Muscle of leg (tissue), 11 donors: ENCODE results near the gene IGF1R. TPM values are rescaled to one million over a fixed set of nuclear protein-coding genes. Genes with fewer than 3 reads are reported as not detected.

ENCODE experiments used
- DNase-seq: peaks from one replicate; pipeline ENCODE4 v3.0.0; 2013
- H3K27ac ChIP-seq: one replicate; pipeline ENCODE4 v1.5.1; 2013; ENCODE audit warnings: mild to moderate bottlenecking, low read length, control low read depth
- H3K27me3 ChIP-seq: one replicate; pipeline ENCODE4 v1.6.1; 2013; ENCODE audit warnings: low read length; ENCODE audit not compliant: control insufficient read depth, insufficient read depth
- H3K36me3 ChIP-seq: one replicate; pipeline ENCODE4 v1.6.1; 2013; ENCODE audit warnings: low read length; ENCODE audit not compliant: control insufficient read depth, insufficient read depth
- H3K4me1 ChIP-seq: one replicate; pipeline ENCODE4 v1.6.1; 2013; ENCODE audit warnings: low read length; ENCODE audit not compliant: control insufficient read depth, insufficient read depth
- H3K4me3 ChIP-seq: one replicate; pipeline ENCODE4 v1.5.1; 2013; ENCODE audit warnings: low read length, control low read depth
- H3K9me3 ChIP-seq: replicated peaks from 2 replicates; pipeline ENCODE4 v1.6.1; 2013; ENCODE audit warnings: low read depth, low read length; ENCODE audit not compliant: control insufficient read depth
- WGBS: methylation state at CpG from one replicate; pipeline ENCODE4 v1.1.5; 2013; ENCODE audit warnings: missing lambda C conversion rate; ENCODE audit not compliant: insufficient coverage; 5-methylcytosine and 5-hydroxymethylcytosine counted together
- polyA plus RNA-seq, 8 donors: library from polyadenylated mRNA; unstranded; fragments of 120-200 nt; gene quantifications; one replicate each; pipeline versions ENCODE4 v1.2.1 to v1.2.3, GENCODE V29; 2013; ENCODE audit warnings: inconsistent platforms in 1 of 8, low replicate concordance in 1 of 8; ENCODE audit not compliant: insufficient read length in 8 of 8, insufficient read depth in 1 of 8
- total RNA-seq: library from RNA; stranded (reverse); fragments of 120-200 nt; gene quantifications from one replicate; pipeline ENCODE4 v1.2.4, GENCODE V29; 2013

The IGF1R gene
- total and polyA plus RNA-seq, 9 donors = 13.0 to 19.7 (median 18.3) TPM

DNA sequence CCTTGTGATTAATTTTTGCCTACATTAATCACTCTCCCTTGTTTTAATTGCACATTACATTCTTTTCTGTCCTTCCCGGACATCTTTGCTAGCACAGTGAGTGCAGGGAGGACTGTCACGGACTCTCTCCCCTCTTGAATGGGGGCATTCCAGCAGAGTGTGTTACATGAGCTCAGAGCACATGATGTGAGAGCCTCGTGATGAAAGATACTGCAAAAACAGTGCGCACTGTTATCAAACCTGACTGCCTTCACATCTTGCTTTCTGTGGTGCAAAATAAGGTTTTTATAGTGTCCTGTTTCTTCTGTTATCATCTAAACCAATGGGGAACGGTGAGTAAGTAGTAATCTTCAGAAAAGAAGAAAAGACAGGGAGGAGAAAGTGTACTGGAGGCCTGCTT, 191.7 kb downstream of the IGF1R start:
- Histone ChIP-seq H3K4me1 (peaks cover 12% of the 10 kb centered on the region), H3K27ac (no peak overlapping the region), H3K27me3 (no peaks in the 10 kb centered on the region), H3K36me3 (no peaks in the 10 kb centered on the region), H3K4me3 (no peak overlapping the region), H3K9me3 (no peaks in the 10 kb centered on the region)
- WGBS = no CpG with 5 or more reads among the region's 5 CpGs
- no peak for DNase-seq

DNA sequence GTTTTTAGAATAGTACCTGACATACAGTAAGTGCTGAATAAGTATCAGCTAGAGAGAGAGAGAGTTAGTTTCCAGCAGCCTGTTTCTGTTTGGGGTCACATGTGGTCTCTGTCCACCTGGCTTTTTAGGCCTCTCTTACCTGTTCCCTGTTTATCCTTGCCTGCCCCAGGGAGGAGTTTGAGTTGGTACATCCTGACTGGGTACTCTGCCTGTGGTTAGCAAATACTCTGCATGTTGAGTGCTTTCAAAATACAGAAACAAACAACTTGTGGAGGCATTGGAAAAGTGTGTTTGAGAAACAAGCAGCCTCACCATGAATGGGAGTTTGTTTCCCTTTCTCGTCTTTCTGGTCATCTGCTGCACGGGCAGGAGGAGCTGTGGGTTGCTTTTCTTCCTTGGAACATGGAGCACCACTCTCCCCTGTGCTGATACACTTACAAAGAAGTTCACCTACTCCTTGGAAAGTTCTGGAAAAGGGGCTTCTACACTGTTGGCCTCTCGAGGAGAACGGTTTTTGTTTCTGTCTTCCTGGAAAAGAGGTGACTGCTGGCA, 193.2 kb downstream of the IGF1R start:
- no peaks in the 10 kb centered on the region for H3K36me3 ChIP-seq
- DNase-seq = no peak
- no peaks in the 10 kb centered on the region for H3K9me3 ChIP-seq
- H3K4me1 ChIP-seq = peaks cover 12% of the 10 kb centered on the region
- 46% methylated on average over 2 of the region's 4 CpGs for WGBS
- H3K27me3 ChIP-seq = no peaks in the 10 kb centered on the region
- no peak overlapping the region for H3K4me3 ChIP-seq
- H3K27ac ChIP-seq = no peak overlapping the region

- H3K9me3 ChIP-seq = no peaks in the 10 kb centered on the region
- peaks cover 12% of the 10 kb centered on the region for H3K4me1 ChIP-seq
- no peak for DNase-seq
- no peak overlapping the region for H3K27ac ChIP-seq
- WGBS = 61% methylated on average over 4 of the region's 6 CpGs
- H3K4me3 ChIP-seq = no peak overlapping the region
- no peaks in the 10 kb centered on the region for H3K27me3 ChIP-seq
- H3K36me3 ChIP-seq = no peaks in the 10 kb centered on the region
Observed at GRCh38 chr15:98842192-98842972, 194.0 kb downstream of the IGF1R start.

- no peak for DNase-seq
- H3K9me3 ChIP-seq = no peaks in the 10 kb centered on the region
- no peak overlapping the region for H3K4me3 ChIP-seq
- WGBS = no CpG with 5 or more reads among the region's 4 CpGs
- H3K36me3 ChIP-seq = no peaks in the 10 kb centered on the region
- no peaks in the 10 kb centered on the region for H3K27me3 ChIP-seq
- H3K27ac ChIP-seq = no peak overlapping the region
- peaks cover 12% of the 10 kb centered on the region for H3K4me1 ChIP-seq
Observed at GRCh38 chr15:98842973-98843285, 194.6 kb downstream of the IGF1R start.

DNA sequence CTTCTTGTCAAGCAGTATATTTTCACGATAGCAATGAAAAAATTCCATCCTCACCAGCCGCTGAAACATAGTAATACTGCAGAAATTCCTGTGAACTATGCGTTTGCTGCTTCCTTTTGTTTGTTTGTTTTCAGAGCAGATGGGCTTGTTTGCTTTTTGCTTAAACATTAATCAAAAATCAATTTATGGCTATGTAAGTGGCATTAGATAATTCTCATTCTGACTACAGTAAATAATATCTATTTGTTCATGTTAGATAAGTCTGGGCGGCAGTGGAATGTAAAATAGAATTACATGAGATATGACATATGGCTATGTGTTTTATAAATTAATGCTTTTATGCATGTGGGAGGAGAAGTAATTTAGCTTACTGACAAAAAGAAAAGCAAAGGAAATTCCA, 195.5 kb downstream of the IGF1R start:
- H3K27ac ChIP-seq = no peak overlapping the region
- peaks cover 6% of the 10 kb centered on the region for H3K4me1 ChIP-seq

GRCh38 chr15:98844261-98844660, 195.9 kb downstream of the IGF1R start:
- no peak overlapping the region for H3K27ac ChIP-seq
- DNase-seq = no peak
- H3K4me1 ChIP-seq = peaks cover 3% of the 10 kb centered on the region
- H3K36me3 ChIP-seq = no peaks in the 10 kb centered on the region
- H3K9me3 ChIP-seq = no peaks in the 10 kb centered on the region
- no CpG with 5 or more reads among the region's 3 CpGs for WGBS
- no peak overlapping the region for H3K4me3 ChIP-seq
- no peaks in the 10 kb centered on the region for H3K27me3 ChIP-seq

More for the DNA sequence above, 195.5 kb downstream of the IGF1R start:
- no CpG with 5 or more reads among the region's 4 CpGs for whole genome bisulfite sequencing
- H3K9me3 ChIP-seq = no peaks in the 10 kb centered on the region
- H3K36me3 ChIP-seq = no peaks in the 10 kb centered on the region
- DNase-seq = no peak
- no peaks in the 10 kb centered on the region for H3K27me3 ChIP-seq
- H3K4me3 ChIP-seq = no peak overlapping the region

DNA sequence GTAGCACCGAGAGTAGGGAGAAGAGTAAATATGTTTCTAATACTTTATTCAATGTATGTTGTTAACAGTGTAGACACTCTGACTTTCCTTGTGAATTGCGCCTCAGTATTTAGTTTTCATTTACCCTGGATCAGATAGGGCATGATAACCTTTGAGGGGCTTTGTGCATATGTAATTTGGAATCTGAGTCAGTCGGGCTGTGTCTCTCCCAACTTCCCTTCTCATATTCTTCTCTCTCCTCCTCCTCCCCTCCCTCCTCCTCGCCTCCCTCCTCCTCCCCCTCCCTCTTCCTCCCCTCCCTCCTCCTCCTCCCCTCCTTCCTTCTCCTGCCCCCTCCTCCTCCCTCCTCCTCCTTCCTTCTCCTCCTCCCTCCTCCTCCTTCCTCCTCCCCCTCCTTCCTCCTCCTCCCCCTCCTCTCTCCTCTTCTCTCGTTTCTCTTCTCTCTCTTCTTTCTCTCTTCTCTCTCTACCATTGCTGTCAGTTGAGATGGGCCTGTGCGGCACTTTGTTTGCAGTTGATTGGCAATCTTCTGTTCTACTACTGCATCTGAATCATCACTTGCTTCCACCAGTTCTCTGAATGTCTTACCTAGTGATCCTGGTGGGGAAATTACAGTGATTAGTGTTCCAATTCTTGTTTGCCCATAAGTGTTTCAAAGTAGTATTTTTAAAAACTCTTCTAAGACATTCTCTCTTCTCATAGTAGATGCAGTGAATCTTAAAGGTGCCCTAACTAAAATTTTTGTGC, 197.0 kb downstream of the IGF1R start:
- no peaks in the 10 kb centered on the region for H3K9me3 ChIP-seq
- no peak overlapping the region for H3K27ac ChIP-seq
- H3K27me3 ChIP-seq = no peaks in the 10 kb centered on the region
- H3K36me3 ChIP-seq = no peaks in the 10 kb centered on the region
- peaks cover 4% of the 10 kb centered on the region for H3K4me1 ChIP-seq
- no peak overlapping the region for H3K4me3 ChIP-seq
- no peak for DNase-seq
- no CpG with 5 or more reads among the region's 6 CpGs for WGBS

GRCh38 chr15:98850961-98851572, 202.7 kb downstream of the IGF1R start:
- peak; percentile 78 for DNase-seq
- peak overlapping the region; percentile 90 for H3K27ac ChIP-seq
- 8% methylated on average over 12 of the region's 15 CpGs for WGBS
- H3K4me1 ChIP-seq = peaks cover 41% of the 10 kb centered on the region
- H3K9me3 ChIP-seq = no peaks in the 10 kb centered on the region
- H3K36me3 ChIP-seq = no peaks in the 10 kb centered on the region
- H3K27me3 ChIP-seq = no peaks in the 10 kb centered on the region
- H3K4me3 ChIP-seq = no peak overlapping the region

GRCh38 chr15:98853161-98853560, 204.8 kb downstream of the IGF1R start:
- peak; percentile 97 for DNase-seq
- Histone ChIP-seq H3K9me3 (no peaks in the 10 kb centered on the region), H3K4me3 (peak overlapping the region; percentile 59), H3K36me3 (no peaks in the 10 kb centered on the region), H3K4me1 (peaks cover 43% of the 10 kb centered on the region), H3K27me3 (no peaks in the 10 kb centered on the region), H3K27ac (peak overlapping the region; percentile 92)
- 0% methylated on average over 8 of the region's 8 CpGs for WGBS
